GM15510 (cell line): ENCODE data around the gene ATL1.
A peak's percentile ranks its signal among the peaks of the same experiment; 100 is the strongest.

Experiments
- POLR2A ChIP-seq: IDR thresholded peaks from 3 replicates; pipeline ENCODE4 v1.6.1; 2011; ENCODE audit warnings: borderline replicate concordance; ENCODE audit not compliant: insufficient read length; ENCODE audit errors: extremely low read depth

The ATL1 gene

GRCh38 chr14:50656776-50657175, 96.8 kb downstream of the ATL1 start:
- no peak for TF ChIP-seq POLR2A

GRCh38 chr14:50657753-50658152, 97.8 kb downstream of the ATL1 start:
- TF ChIP-seq POLR2A, result no peak

- TF ChIP-seq POLR2A, result no peak
These were observed 98.3 kb downstream of the ATL1 start for GRCh38 chr14:50658203-50658602.

GRCh38 chr14:50659327-50659974, 99.5 kb downstream of the ATL1 start:
- TF ChIP-seq POLR2A, result no peak

GRCh38 chr14:50666772-50667683, 107.1 kb downstream of the ATL1 start:
- no peak for TF ChIP-seq POLR2A

- no peak for TF ChIP-seq POLR2A
These were observed 107.7 kb downstream of the ATL1 start for GRCh38 chr14:50667684-50667995.

- TF ChIP-seq POLR2A, result peak; percentile 87
These were observed 108.3 kb downstream of the ATL1 start, which contains the start of gene SAV1 for GRCh38 chr14:50667996-50668825. TSS of gene SAV1 (minus strand) at chr14:50668306. CDS start at chr14:50667967, 339 bp downstream.

- TF ChIP-seq POLR2A, result no peak
These were observed 108.8 kb downstream of the ATL1 start for GRCh38 chr14:50668826-50669143.

GRCh38 chr14:50669441-50669986, 109.6 kb downstream of the ATL1 start:
- TF ChIP-seq POLR2A, result no peak

- TF ChIP-seq POLR2A, result no peak
These were observed 110.4 kb downstream of the ATL1 start for GRCh38 chr14:50670196-50670865.

- TF ChIP-seq POLR2A, result no peak
These were observed 110.9 kb downstream of the ATL1 start for GRCh38 chr14:50670866-50671256.

GRCh38 chr14:50675597-50675996, 115.7 kb downstream of the ATL1 start:
- TF ChIP-seq POLR2A, result no peak

GRCh38 chr14:50676814-50677516, 117.0 kb downstream of the ATL1 start:
- TF ChIP-seq POLR2A, result no peak
